NCI-H2107 treated with DMSO at 0.1 percent for 48 hours (cell line): ENCODE results near the gene PCDHB12.
"Not testable (repeated sequence)": the region's sequence is repeated elsewhere in the genome, so short reads cannot be mapped to it uniquely, and the experiment has no call there.

Experiments used
- DNase-seq: peaks from one replicate; lab custom pipeline; 2025; ENCODE audit not compliant: unreplicated experiment; lab: John Stamatoyannopoulos, UW

Gene PCDHB12

DNA sequence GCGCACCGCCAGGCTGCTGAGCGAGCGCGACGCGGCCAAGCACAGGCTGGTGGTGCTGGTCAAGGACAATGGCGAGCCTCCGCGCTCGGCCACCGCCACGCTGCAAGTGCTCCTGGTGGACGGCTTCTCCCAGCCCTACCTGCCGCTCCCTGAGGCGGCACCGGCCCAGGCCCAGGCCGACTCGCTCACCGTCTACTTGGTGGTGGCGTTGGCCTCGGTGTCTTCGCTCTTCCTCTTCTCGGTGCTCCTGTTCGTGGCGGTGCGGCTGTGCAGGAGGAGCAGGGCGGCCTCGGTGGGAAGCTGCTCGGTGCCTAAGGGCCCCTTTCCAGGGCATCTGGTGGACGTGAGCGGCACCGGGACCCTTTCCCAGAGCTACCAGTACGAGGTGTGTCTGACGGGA lies 6.9 kb upstream of the PCDHB12 start:
- DNase-seq = not testable (repeated sequence)

DNA sequence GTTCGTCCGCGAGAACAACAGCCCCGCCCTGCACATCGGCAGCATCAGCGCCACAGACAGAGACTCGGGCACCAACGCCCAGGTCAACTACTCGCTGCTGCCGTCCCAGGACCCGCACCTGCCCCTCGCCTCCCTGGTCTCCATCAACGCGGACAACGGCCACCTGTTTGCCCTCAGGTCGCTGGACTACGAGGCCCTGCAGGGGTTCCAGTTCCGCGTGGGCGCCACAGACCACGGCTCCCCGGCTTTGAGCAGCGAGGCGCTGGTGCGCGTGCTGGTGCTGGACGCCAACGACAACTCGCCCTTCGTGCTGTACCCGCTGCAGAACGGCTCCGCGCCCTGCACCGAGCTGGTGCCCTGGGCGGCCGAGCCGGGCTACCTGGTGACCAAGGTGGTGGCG lies 1.8 kb downstream of the PCDHB12 start:
- not testable (repeated sequence) for DNase-seq

DNA sequence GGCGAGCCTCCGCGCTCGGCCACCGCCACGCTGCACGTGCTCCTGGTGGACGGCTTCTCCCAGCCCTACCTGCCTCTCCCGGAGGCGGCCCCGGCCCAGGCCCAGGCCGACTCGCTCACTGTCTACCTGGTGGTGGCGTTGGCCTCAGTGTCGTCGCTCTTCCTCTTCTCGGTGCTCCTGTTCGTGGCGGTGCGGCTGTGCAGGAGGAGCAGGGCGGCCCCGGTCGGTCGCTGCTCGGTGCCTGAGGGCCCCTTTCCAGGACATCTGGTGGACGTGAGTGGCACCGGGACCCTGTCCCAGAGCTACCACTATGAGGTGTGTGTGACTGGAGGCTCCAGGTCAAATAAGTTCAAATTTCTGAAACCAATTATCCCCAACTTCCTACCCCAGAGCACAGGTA lies 2.3 kb downstream of the PCDHB12 start:
- not testable (repeated sequence) for DNase-seq

DNA sequence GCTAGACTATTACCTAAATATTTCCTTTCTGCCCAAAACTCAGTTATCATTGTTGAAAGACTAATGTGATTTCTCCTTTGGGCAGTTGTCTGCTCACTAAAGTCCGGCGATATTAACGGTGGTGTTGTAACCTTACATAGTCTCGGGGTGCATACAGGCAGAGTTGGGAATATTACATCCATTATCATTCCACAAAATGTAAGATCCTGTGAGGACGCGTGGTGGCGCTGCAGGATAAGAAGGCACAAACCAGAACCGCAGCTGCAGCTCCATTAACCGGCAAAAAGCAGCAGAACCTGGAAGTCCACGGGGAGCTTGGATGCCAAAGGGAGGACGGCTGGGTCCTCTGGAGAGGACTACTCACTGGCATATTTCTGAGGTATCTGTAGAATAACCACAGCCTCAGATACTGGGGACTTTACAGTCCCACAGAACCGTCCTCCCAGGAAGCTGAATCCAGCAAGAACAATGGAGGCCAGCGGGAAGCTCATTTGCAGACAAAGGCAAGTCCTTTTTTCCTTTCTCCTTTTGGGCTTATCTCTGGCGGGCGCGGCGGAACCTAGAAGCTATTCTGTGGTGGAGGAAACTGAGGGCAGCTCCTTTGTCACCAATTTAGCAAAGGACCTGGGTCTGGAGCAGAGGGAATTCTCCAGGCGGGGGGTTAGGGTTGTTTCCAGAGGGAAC lies 5.3 kb downstream of the PCDHB12 start, which contains the start of gene PCDHB13:
PCDHB13 (plus strand) TSS at position 264 of the 684 bp plus-strand sequence; CDS start at position 469, 205 bp downstream.
- not testable (repeated sequence) for DNase-seq

DNA sequence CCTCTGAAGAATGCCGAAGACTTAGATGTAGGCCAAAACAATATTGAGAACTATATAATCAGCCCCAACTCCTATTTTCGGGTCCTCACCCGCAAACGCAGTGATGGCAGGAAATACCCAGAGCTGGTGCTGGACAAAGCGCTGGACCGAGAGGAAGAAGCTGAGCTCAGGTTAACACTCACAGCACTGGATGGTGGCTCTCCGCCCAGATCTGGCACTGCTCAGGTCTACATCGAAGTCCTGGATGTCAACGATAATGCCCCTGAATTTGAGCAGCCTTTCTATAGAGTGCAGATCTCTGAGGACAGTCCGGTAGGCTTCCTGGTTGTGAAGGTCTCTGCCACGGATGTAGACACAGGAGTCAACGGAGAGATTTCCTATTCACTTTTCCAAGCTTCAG lies 6.1 kb downstream of the PCDHB12 start:
- DNase-seq = not testable (repeated sequence)

DNA sequence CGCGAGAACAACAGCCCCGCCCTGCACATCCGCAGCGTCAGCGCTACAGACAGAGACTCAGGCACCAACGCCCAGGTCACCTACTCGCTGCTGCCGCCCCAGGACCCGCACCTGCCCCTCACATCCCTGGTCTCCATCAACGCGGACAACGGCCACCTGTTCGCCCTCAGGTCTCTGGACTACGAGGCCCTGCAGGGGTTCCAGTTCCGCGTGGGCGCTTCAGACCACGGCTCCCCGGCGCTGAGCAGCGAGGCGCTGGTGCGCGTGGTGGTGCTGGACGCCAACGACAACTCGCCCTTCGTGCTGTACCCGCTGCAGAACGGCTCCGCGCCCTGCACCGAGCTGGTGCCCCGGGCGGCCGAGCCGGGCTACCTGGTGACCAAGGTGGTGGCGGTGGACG lies 7.0 kb downstream of the PCDHB12 start:
- DNase-seq = not testable (repeated sequence)

DNA sequence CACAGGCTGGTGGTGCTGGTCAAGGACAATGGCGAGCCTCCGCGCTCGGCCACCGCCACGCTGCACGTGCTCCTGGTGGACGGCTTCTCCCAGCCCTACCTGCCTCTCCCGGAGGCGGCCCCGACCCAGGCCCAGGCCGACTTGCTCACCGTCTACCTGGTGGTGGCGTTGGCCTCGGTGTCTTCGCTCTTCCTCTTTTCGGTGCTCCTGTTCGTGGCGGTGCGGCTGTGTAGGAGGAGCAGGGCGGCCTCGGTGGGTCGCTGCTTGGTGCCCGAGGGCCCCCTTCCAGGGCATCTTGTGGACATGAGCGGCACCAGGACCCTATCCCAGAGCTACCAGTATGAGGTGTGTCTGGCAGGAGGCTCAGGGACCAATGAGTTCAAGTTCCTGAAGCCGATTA lies 7.5 kb downstream of the PCDHB12 start:
- DNase-seq = not testable (repeated sequence)

DNA sequence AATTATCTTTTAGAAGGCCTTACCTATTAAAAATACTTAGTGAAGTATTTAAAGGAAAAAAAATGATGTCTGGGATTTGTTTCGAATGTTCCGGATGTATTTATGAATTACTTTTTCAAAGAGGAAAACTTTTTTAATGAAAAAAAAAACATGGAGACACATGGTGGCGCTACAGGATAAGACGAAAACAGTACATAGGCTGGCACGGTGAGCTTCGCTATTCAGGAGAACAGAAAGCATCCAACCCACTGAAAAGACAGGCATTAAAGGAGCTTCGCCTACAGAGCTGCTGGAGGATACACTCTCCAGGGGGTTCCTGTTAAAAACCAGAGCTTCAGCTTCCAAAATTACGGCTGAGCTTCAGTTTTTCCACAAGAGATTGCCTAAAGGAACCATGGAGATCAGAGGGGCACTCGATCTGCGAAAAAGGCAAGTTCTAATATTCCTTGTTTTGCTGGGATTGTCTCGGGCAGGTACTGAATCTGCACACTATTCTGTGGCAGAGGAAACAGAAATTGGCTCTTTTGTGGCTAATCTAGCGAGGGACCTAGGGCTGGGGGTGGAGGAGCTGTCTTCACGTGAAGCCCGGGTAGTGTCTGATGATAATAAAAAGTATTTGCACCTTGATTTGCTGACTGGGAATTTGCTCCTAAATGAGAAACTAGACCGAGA lies 14.7 kb downstream of the PCDHB12 start, which contains the start of gene PCDHB14:
PCDHB14 (plus strand) TSS at position 232 of the 672 bp plus-strand sequence; CDS start at position 395, 163 bp downstream.
- peak; percentile 1 for DNase-seq

DNA sequence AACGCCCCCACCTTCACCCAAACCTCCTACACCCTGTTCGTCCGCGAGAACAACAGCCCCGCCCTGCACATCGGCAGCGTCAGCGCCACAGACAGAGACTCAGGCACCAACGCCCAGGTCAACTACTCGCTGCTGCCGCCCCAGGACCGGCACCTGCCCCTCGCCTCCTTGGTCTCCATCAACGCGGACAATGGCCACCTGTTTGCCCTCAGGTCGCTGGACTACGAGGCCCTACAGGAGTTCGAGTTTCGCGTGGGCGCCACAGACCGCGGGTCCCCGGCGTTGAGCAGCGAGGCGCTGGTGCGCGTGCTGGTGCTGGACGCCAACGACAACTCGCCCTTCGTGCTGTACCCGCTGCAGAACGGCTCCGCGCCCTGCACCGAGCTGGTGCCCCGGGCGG lies 16.3 kb downstream of the PCDHB12 start:
- not testable (repeated sequence) for DNase-seq

DNA sequence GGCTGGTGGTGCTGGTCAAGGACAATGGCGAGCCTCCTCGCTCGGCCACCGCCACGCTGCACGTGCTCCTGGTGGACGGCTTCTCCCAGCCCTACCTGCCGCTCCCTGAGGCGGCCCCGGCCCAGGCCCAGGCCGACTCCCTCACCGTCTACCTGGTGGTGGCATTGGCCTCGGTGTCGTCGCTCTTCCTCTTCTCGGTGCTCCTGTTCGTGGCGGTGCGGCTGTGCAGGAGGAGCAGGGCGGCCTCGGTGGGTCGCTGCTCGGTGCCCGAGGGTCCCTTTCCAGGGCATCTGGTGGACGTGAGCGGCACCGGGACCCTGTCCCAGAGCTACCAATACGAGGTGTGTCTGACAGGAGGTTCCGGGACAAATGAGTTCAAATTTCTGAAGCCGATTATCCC lies 16.9 kb downstream of the PCDHB12 start:
- not testable (repeated sequence) for DNase-seq

DNA sequence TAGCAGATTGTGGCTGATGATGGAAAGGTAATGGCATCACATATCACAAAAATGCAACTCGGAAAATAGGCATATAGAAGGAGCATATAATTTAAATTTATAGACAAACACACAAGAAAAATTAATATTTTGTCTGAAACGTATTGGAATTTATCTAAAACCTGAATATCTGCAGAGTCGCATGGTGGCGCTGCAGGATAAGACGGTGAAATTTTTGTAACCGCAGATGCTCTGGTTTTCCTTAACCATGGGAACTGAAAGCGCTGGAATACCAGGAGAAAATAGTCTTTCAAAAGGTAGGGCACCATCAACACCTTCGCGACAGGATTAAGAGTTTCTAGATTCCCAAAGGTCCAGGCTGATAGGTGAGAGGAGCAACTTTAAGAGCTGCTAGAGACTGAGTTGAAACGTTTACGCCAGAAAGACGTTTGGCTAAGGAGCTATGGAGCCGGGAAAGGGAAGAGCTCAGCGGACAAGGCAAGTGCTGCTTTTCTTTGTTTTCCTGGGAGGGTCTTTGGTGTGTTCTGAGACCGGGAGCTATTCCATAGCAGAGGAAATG lies 25.7 kb downstream of the PCDHB12 start:
- DNase-seq = no peak

DNA sequence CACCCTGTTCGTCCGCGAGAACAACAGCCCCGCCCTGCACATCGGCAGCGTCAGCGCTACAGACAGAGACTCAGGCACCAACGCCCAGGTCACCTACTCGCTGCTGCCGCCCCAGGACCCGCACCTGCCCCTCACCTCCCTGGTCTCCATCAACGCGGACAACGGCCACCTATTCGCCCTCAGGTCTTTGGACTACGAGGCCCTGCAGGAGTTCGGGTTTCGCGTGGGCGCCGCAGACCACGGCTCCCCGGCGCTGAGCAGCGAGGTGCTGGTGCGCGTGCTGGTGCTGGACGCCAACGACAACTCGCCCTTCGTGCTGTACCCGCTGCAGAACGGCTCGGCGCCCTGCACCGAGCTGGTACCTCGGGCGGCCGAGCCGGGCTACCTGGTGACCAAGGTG lies 27.4 kb downstream of the PCDHB12 start:
- DNase-seq = not testable (repeated sequence)

DNA sequence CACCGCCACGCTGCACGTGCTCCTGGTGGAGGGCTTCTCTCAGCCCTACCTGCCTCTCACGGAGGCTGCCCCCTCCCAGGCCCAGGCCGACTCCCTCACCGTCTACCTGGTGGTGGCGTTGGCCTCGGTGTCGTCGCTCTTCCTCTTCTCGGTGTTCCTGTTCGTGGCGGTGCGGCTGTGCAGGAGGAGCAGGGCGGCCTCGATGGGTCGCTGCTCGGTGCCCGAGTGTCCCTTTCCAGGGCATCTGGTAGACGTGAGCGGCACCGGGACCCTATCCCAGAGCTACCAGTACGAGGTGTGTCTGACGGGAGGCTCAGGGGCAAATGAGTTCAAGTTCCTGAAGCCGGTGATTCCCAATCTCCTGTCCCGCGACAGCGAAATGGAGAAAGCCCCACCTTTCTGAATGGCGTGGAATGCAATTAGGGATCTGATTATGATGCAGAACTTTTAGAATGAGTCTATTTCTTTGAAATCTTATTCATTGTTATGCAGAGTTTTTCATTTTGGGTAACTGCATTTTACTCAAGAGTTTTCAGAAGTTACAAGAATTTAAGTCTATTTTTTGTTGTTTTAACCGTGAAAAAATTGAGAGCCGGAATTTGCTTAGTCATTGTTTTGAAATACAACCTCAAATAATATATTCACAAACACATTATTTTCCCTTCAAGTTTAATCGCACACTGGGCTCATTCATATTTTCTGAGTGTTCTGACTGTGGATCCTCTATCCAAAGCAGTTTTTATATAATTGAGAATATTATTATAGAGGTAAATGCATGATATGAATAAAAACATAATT lies 28.2 kb downstream of the PCDHB12 start:
- DNase-seq = no peak

DNA sequence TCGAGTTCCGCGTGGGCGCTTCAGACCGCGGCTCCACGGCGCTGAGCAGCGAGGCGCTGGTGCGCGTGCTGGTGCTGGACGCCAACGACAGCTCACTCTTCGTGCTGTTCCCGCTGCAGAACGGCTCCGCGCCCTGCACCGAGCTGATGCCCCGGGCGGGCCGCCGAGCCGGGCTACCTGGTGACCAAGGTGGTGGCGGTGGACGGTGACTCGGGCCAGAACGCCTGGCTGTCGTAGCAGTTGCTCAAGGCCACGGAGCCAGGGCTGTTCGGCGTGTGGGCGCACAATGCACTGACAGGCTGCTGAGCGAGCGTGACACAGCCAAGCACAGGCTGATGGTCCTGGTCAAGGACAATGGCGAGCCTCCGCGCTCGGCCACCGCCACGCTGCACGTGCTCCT lies 33.0 kb downstream of the PCDHB12 start:
- no peak for DNase-seq

DNA sequence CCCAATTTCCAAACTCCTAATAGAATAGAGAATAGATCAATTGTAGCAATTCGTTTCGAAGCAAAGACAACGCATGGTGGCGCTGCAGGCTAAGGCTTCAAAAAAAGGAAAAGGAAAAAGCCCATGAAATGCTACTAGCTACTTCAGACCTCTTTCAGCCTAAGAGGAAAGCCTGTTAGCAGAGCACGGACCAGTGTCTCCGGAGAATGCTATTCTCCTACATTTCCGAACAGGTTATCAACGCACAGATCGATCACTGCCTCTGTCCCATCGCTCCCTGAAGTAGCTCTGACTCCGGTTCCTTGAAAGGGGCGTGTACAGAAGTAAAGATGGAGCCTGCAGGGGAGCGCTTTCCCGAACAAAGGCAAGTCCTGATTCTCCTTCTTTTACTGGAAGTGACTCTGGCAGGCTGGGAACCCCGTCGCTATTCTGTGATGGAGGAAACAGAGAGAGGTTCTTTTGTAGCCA lies 36.8 kb downstream of the PCDHB12 start, which contains the start of gene PCDHB15:
PCDHB15 (plus strand) TSS at position 146 of the 468 bp plus-strand sequence; CDS start at position 330, 184 bp downstream.
- DNase-seq = no peak

DNA sequence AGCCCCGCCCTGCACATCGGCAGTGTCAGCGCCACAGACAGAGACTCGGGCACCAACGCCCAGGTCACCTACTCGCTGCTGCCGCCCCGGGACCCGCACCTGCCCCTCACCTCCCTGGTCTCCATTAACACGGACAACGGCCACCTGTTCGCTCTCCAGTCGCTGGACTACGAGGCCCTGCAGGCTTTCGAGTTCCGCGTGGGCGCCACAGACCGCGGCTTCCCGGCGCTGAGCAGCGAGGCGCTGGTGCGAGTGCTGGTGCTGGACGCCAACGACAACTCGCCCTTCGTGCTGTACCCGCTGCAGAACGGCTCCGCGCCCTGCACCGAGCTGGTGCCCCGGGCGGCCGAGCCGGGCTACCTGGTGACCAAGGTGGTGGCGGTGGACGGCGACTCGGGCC lies 38.5 kb downstream of the PCDHB12 start:
- DNase-seq = not testable (repeated sequence)

DNA sequence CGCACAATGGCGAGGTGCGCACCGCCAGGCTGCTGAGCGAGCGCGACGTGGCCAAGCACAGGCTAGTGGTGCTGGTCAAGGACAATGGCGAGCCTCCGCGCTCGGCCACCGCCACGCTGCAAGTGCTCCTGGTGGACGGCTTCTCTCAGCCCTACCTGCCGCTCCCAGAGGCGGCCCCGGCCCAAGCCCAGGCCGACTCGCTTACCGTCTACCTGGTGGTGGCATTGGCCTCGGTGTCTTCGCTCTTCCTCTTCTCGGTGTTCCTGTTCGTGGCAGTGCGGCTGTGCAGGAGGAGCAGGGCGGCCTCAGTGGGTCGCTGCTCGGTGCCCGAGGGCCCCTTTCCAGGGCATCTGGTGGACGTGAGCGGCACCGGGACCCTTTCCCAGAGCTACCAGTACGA lies 38.9 kb downstream of the PCDHB12 start:
- DNase-seq = not testable (repeated sequence)

DNA sequence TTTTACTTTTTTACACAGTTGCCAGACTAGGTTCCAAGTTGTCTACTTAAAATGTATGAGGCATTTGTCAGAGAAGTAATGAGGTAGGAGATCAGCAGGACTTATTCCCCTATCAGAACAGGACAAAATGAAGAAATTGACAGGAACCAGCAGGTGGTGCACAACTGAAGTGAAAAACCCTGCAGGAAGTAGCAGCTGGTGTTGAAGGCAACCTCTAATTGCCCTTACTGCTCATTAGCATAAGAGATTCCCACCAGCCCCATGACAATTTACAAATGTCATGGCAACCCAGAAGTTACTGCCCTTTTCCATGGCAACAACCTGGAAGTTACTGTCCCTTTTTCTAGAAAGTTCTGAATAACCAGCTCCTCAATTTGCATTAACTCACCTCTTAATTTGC lies 42.1 kb downstream of the PCDHB12 start:
- DNase-seq = no peak

DNA sequence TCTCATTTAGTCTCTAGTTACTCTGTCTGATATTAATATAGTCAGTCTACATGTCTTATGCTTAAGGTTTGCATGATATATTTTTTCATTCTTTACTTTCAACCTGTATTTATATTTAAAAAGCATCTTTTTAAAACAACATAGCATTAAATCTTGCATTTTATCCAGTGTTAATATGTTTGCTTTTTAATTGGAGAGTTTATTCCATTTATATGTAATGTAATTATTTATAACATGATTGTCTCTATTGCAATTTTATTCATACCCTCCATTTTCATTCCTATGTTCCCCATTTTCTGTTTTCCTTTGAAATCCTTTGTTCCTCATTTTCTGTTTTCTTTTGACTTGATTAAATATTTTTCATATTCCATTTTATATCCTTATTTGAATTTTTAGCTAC lies 49.9 kb downstream of the PCDHB12 start:
- DNase-seq = no peak

DNA sequence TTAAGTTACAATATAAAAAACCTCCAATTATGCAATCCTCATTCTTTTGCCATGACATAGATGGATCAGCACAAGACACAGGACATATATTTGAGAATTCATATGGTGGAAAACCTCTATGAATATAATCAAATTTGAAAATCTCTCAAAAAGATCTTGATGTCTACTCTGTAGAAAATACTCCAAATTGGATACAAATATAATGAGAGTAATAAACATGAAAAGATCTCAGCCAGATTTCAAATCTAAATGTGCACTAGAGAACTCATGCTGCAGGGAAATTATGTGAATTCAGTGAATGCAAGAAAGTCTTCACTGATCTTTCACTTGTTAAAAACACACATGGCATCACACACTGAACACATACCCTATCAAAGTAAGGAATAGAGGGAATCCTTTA lies 50.4 kb downstream of the PCDHB12 start:
- DNase-seq = no peak
